Suppressor macrophage treated with lipopolysaccharide for 4 hours (primary cell): Measurements from ENCODE around the gene ST14.
"Not testable (repeated sequence)": the region's sequence is repeated elsewhere in the genome, so short reads cannot be mapped to it uniquely, and the experiment has no call there.

Experiments
- DNase-seq: peaks from one replicate; pipeline ENCODE4 v3.0.0-alpha.2; 2020

The ST14 gene

GRCh38 chr11:130165601-130166456, 6.2 kb downstream of the ST14 start:
- DNase-seq: peak; percentile 87

- DNase-seq: peak; percentile 93
Measured at GRCh38 chr11:130166457-130166784, 6.8 kb downstream of the ST14 start.

- DNase-seq: no peak
Measured at GRCh38 chr11:130167146-130167545, 7.6 kb downstream of the ST14 start.

GRCh38 chr11:130168105-130168504, 8.5 kb downstream of the ST14 start:
- DNase-seq: no peak

- no peak for DNase-seq
Measured at GRCh38 chr11:130170345-130170744, 10.8 kb downstream of the ST14 start.

- DNase-seq: no peak
Measured at GRCh38 chr11:130171534-130171933, 12.0 kb downstream of the ST14 start.

- DNase-seq: not testable (repeated sequence)
Measured at GRCh38 chr11:130172001-130172400, 12.4 kb downstream of the ST14 start.

- no peak for DNase-seq
Measured at GRCh38 chr11:130174642-130175041, 15.1 kb downstream of the ST14 start.

- DNase-seq: no peak
Measured at GRCh38 chr11:130175898-130176297, 16.3 kb downstream of the ST14 start.

- no peak for DNase-seq
Measured at GRCh38 chr11:130177782-130178181, 18.2 kb downstream of the ST14 start.

GRCh38 chr11:130178441-130179339, 19.1 kb downstream of the ST14 start:
- DNase-seq: no peak

- no peak for DNase-seq
Measured at GRCh38 chr11:130179396-130180306, 20.1 kb downstream of the ST14 start.

- peak; percentile 75 for DNase-seq
Measured at GRCh38 chr11:130180491-130180890, 20.9 kb downstream of the ST14 start.

- DNase-seq: no peak
Measured at GRCh38 chr11:130180896-130181294, 21.3 kb downstream of the ST14 start.

GRCh38 chr11:130181295-130182272, 22.0 kb downstream of the ST14 start:
- peak; percentile 83 for DNase-seq

- DNase-seq: no peak
Measured at GRCh38 chr11:130183878-130184610, 24.5 kb downstream of the ST14 start.

GRCh38 chr11:130187096-130187495, 27.5 kb downstream of the ST14 start:
- no peak for DNase-seq

GRCh38 chr11:130188047-130188446, 28.5 kb downstream of the ST14 start:
- DNase-seq: no peak

- DNase-seq: no peak
Measured at GRCh38 chr11:130188585-130189347, 29.2 kb downstream of the ST14 start.
